ENCODE measurements around the gene NTRK2.

The NTRK2 gene

GRCh38 chr9:84851935-84852585 lies 182.5 kb downstream of the NTRK2 start:
- DNase-seq (ENCODE audit: low read depth), result no peak

- DNase-seq (ENCODE audit: low read depth), result no peak
Observed at GRCh38 chr9:84852617-84853301, 183.2 kb downstream of the NTRK2 start.

- no peak for DNase-seq (ENCODE audit: low read depth)
Observed at GRCh38 chr9:84856181-84856632, 186.7 kb downstream of the NTRK2 start.

GRCh38 chr9:84857211-84857610 lies 187.7 kb downstream of the NTRK2 start:
- DNase-seq (ENCODE audit: low read depth), result no peak

- DNase-seq (ENCODE audit: low read depth), result no peak
Observed at GRCh38 chr9:84858364-84858763, 188.8 kb downstream of the NTRK2 start.

- no peak for DNase-seq (ENCODE audit: low read depth)
Observed at GRCh38 chr9:84860249-84861115, 191.0 kb downstream of the NTRK2 start.

- DNase-seq (ENCODE audit: low read depth), result no peak
Observed at GRCh38 chr9:84861455-84861854, 191.9 kb downstream of the NTRK2 start.

GRCh38 chr9:84862308-84862707 lies 192.8 kb downstream of the NTRK2 start:
- DNase-seq (ENCODE audit: low read depth), result no peak

GRCh38 chr9:84862810-84863287 lies 193.3 kb downstream of the NTRK2 start:
- no peak for DNase-seq (ENCODE audit: low read depth)

- DNase-seq (ENCODE audit: low read depth), result no peak
Observed at GRCh38 chr9:84863372-84863771, 193.8 kb downstream of the NTRK2 start.

- DNase-seq (ENCODE audit: low read depth), result no peak
Observed at GRCh38 chr9:84866396-84867175, 197.1 kb downstream of the NTRK2 start.

- no peak for DNase-seq (ENCODE audit: low read depth)
Observed at GRCh38 chr9:84867186-84867585, 197.7 kb downstream of the NTRK2 start.

- DNase-seq (ENCODE audit: low read depth), result no peak
Observed at GRCh38 chr9:84869091-84869490, 199.6 kb downstream of the NTRK2 start.

GRCh38 chr9:84871983-84872382 lies 202.5 kb downstream of the NTRK2 start:
- DNase-seq (ENCODE audit: low read depth), result no peak

GRCh38 chr9:84874022-84874421 lies 204.5 kb downstream of the NTRK2 start:
- DNase-seq (ENCODE audit: low read depth), result no peak

- no peak for DNase-seq (ENCODE audit: low read depth)
Observed at GRCh38 chr9:84874596-84874995, 205.1 kb downstream of the NTRK2 start.

GRCh38 chr9:84875193-84875592 lies 205.7 kb downstream of the NTRK2 start:
- DNase-seq (ENCODE audit: low read depth), result no peak

- no peak for DNase-seq (ENCODE audit: low read depth)
Observed at GRCh38 chr9:84879631-84880030, 210.1 kb downstream of the NTRK2 start.

GRCh38 chr9:84880835-84881234 lies 211.3 kb downstream of the NTRK2 start:
- DNase-seq (ENCODE audit: low read depth), result no peak

GRCh38 chr9:84886866-84887265 lies 217.3 kb downstream of the NTRK2 start:
- no peak for DNase-seq (ENCODE audit: low read depth)

GRCh38 chr9:84891924-84892323 lies 222.4 kb downstream of the NTRK2 start:
- no peak for DNase-seq (ENCODE audit: low read depth)
